ENCODE data around the gene TPP1.

- TF ChIP-seq POLR2A (IDR thresholded peaks at IDR 0.05; ENCODE audit: low read depth, low read length): no peak
- TF ChIP-seq TAF1 (IDR thresholded peaks at IDR 0.05; ENCODE audit: low read depth, low read length): no peak
- no peak for TF ChIP-seq POLR2AphosphoS5 (IDR thresholded peaks at IDR 0.05; ENCODE audit: low read depth, low read length)
Measured at GRCh38 chr11:6599449-6599848, 19.8 kb downstream of the TPP1 start.

All from GM12891 (cell line).